ENCODE data around the gene ZNF629.
"Not testable (repeated sequence)": the region's sequence is repeated elsewhere in the genome, so short reads cannot be mapped to it uniquely, and the experiment has no call there.

The ZNF629 gene

DNA sequence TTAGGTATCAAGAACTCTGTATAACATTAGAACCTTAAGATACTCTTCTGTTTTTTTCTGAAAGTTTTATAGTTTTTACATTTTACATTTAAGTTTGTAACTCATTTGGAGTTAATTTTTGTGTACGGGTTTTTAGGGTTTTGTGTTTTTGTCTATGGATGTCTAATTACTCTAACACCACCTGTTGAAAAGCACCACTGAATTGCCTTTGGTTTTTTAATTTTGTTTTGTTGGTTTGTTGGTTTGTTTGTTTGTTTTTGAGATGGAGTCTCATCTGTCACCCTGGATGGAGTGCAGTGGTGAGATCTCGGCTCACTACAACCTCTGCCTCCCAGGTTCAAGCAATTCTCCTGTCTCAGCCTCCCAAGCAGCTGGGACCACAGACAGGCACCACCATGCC, 29.8 kb upstream of the ZNF629 start:
- no peak for TF ChIP-seq ZFX (IDR thresholded peaks at IDR 0.05)
- TF ChIP-seq, protein P1, sequence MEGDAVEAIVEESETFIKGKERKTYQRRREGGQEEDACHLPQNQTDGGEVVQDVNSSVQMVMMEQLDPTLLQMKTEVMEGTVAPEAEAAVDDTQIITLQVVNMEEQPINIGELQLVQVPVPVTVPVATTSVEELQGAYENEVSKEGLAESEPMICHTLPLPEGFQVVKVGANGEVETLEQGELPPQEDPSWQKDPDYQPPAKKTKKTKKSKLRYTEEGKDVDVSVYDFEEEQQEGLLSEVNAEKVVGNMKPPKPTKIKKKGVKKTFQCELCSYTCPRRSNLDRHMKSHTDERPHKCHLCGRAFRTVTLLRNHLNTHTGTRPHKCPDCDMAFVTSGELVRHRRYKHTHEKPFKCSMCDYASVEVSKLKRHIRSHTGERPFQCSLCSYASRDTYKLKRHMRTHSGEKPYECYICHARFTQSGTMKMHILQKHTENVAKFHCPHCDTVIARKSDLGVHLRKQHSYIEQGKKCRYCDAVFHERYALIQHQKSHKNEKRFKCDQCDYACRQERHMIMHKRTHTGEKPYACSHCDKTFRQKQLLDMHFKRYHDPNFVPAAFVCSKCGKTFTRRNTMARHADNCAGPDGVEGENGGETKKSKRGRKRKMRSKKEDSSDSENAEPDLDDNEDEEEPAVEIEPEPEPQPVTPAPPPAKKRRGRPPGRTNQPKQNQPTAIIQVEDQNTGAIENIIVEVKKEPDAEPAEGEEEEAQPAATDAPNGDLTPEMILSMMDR (conservative IDR thresholded peaks at IDR 0.05) = no peak
- no peak overlapping the region for H3K27ac ChIP-seq

DNA sequence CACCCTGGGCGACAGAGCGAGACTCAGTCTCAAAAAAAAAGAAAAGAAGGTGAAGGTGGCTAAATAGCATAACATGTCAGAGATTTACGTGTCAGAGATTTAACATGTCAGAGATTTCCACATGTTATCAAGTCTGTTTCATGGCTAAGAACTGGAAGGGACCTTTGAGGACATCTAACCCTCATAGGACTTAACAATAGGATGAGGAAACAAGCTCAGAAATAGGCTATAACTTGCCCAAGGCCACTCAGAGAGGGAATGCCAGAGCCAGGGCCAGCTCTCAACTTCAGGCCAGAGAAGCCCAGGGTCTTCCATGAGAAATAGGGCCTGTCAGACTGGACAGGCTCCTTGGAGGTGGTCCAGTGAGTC, 26.8 kb upstream of the ZNF629 start:
- TF ChIP-seq, protein P1 (conservative IDR thresholded peaks at IDR 0.05) = 0 out of 2 replicates have a peak, but pooled peaks have one; percentile 26
- TF ChIP-seq ZFX (IDR thresholded peaks at IDR 0.05) = no peak
- peak overlapping the region; percentile 72 for H3K27ac ChIP-seq

DNA sequence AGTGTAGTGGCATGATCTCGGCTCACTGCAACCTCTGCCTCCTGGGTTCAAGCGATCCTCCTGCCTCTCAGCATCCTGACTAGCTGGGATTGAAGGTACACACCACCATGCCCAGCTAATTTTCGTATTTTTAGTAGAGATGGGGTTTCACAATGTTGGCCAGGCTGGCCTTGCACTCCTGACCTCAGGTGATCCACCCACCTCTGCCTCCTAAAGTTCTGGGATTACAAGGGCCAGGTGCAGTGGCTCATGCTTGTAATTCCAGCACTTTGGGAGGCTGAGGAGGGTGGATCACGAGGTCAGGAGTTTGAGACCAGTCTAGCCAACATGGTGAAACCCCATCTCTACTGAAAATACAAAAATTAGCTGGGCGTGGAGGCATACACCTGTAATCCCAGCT, 22.7 kb upstream of the ZNF629 start:
- not testable (repeated sequence) for H3K27ac ChIP-seq

DNA sequence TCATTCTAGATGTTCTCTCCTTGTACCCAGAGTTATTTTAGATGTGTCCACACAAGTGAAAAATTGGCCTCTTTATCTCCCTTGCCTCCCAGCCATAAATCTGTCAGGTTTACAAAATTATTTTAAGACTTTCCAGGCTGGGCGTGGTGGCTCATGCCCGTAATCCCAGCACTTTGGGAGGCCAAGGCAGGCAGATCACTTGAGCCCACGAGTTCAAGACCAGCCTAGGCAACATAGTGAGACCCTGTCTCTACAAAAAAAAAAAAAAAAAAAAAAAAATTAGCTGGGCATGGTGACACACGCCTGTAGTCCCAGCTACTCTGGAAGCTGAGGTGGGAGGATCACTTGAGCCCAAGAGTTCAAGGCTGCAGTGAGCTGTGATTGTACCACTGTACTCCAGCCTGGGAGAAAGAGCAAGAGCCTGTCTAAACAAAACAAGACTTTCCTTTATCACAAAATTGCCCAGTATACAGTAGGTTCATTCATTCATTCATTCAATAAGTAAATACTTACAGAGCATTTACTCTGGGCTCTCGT, 22.0 kb upstream of the ZNF629 start:
- not testable (repeated sequence) for H3K27ac ChIP-seq

DNA sequence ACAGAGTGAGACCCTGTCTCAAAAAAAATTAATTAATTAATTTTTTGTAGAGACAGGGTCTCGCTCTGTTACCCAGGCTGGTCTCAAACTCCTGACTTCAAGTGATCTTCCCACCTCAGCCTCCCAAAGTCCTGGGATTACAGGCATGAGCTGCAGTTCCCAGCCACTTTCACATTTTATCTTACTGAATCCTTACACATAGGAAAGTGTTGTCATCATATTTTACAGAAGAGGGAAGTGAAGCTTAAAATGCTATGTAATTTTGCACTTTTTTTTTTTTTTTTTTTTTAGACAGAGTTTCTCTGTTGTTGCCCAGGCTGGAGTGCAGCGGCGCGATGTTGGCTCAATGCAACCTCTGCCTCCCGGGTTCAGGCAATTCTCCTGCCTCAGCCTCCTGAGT, 21.1 kb upstream of the ZNF629 start:
- H3K27ac ChIP-seq = no peak overlapping the region
- no peak for TF ChIP-seq ZFX (IDR thresholded peaks at IDR 0.05)
- TF ChIP-seq, protein P1 (conservative IDR thresholded peaks at IDR 0.05) = no peak

DNA sequence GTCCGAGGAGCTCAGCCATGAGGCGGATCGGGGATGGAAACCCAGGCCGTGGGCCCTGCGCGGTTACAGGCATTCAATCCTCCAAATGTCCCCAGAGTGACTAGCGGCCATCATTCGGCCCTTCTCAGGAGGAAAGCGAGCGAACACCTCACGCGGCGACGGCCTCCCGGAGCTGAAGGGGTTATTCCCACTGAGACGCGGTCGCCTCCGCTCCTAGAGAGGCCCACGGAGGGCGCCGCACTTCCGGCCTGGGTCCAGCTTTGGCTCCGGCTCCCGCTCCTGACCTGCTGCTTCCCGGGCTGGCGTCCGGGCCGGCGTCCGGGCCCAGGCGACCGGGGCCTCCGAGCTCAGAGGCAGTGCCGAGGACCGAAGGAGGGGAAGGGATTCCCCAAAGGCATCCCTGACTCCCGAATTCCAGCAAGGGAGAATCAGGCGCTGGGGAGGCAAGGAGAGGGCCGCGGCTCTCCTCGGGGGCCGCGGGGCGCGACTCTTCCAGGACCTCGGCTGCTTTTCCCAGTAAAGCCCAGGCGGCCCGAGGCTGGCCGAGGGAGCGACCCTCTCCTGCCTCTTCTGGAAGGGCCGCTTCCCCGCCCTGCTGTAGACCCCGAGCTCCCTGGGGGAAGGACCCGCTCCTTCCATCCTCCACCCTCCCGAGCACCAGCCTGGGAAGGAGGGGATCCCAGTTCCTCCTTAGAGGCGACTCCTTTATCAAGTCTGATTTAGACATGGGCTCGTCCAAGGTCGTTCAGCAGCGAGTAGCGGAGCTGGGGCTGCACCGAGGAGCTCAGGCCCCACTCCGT, 18.6 kb upstream of the ZNF629 start:
- TF ChIP-seq ZFX (IDR thresholded peaks at IDR 0.05) = peak; percentile 95
- TF ChIP-seq, protein P1 (conservative IDR thresholded peaks at IDR 0.05) = no peak
- H3K27ac ChIP-seq = peak overlapping the region; percentile 93

DNA sequence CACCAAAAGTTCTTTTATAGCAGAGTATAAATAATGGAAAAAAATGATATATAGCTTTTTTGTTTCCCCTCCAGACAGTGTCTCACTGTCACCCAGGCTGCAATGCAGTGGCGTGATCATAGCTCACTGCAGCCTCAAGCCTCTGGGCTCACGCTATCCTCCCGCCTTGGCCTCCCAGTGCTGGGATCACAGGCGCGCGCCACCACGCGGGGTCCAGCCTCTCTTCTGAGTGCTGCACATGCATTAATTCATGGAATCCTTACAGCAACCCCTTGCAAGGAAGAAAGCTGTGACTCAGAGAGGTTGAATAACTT, 18.0 kb upstream of the ZNF629 start:
- no peak for TF ChIP-seq ZFX (IDR thresholded peaks at IDR 0.05)
- TF ChIP-seq, protein P1 (conservative IDR thresholded peaks at IDR 0.05) = no peak
- peak overlapping the region; percentile 93 for H3K27ac ChIP-seq

DNA sequence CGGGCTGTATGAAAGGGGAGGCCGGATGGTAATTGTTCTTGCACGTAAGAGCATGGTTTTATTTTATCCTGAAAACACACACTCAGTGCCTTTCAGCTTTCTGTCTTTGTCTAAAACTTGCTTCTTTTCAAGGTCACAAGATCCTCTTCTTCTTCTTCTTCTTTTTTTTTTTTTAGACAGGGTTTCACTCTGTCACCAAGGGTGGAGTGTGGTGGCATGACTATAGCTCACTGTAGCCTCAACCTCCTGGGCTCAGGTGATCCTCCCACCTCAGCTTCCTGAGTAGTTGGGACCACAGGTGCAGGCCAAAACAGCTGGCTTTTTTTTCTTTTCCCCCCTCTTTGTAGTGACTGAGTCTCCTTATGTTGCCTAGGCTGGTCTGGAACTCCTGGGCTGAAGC, 15.9 kb upstream of the ZNF629 start:
- TF ChIP-seq, protein P1 (conservative IDR thresholded peaks at IDR 0.05) = no peak
- no peak for TF ChIP-seq ZFX (IDR thresholded peaks at IDR 0.05)
- H3K27ac ChIP-seq = no peak overlapping the region

All from C4-2B (cell line).